GM18868 (cell line): ENCODE results near the gene FCRL2.
"Not testable (repeated sequence)": the region's sequence is repeated elsewhere in the genome, so short reads cannot be mapped to it uniquely, and the experiment has no call there.

ENCODE experiments used
- ATAC-seq: cut with Tn5 transposase; IDR thresholded peaks from one replicate; pipeline ENCODE4 v1.9.1; 2021; ENCODE audit warnings: mild to moderate bottlenecking, moderate library complexity; ENCODE audit not compliant: unreplicated experiment

The FCRL2 gene

DNA sequence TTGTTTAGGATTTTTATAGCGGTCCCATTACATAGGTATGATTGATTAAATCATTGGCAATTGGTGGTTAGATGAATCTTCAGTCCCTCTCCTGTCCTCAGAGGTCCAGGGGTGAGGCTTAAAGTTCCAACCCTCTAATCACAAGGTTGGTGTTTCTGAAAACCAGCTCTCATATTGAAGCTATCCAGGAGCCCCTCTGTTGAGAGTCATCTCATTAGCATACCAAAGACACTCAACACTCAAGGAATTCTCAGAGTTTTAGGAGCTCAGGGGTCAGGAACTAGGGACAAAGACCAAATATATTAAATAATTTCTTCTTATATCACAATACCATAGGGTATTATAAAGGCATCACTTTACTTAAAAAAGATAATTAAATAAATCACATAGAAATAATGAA, 23.3 kb downstream of the FCRL2 start:
- no peak for ATAC-seq

DNA sequence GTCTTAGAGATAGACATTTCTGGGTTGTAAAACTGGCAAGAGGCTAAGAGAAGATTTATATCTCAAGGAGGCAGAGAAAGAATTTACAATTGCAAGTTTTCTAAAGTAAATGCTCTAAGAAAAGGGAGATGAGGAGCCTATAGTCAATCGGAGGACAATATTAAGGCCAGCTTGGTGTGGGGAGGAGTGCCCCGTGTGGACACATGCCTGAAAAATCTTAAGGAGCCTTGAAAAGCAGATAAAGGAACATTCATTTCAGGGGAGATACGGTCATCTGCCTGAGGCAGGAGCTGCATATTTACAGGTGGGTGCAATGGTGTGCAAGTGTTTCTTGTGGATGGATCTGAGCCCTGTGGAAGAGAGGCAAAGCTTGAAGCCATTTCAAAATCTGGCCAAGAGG, 25.6 kb downstream of the FCRL2 start:
- no peak for ATAC-seq

DNA sequence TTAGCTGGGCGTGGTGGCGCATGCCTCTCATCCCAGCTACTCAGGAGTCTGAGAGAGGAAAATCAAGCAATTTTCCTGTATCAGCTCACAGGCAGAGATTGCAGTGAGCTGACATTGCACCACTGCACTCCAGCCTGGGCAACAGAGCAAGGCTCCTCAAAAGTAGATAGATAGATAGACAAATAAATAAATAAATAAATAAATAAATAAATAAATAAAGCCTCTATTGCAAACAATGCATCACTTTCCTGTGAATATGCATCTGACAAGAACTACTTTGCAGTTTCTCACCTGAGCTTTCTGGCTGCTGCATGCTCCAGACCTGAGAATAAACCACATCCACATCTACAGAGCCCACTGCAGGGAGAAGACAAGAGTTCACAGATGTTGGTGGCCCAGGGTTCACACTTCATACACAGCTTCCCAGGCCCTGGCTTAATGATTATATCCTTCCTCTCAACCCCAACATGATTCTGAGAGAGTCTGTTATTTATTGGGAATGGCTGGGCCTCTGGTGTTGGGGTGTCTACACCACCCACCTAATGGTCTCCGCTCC, 28.6 kb downstream of the FCRL2 start:
- no peak for ATAC-seq

DNA sequence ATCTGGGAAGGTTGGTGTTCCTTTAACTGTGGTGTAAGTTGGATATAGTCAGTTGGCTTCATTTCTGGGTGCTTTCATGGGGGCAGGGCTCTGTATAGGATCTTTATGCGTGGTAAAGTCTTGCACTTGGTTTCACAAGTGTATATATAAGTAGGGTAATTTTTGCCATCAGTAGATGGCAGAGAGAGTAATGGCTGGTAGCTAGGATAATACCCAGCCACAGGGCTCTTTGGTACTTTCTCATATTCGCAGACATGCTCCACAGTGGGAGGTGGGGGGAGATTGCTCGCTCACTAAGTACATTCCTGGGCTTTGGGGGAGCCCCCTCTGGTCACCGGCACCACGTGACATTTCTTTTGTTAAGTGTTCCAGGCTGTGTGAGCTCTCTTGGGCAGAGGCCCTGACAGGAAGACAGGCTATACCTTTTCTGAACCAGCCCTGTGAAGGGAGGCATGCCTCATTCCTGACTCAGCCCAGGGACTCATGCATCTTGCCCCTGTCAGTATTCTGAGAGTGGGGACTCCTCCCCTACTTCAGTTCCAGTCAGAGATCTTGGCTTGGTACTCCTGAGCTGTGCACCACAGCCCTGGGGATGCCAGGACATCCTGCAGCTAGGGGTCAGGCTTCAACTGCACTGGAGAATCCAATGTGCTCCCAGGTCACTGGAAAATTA, 37.6 kb downstream of the FCRL2 start:
- ATAC-seq: peak; percentile 48

DNA sequence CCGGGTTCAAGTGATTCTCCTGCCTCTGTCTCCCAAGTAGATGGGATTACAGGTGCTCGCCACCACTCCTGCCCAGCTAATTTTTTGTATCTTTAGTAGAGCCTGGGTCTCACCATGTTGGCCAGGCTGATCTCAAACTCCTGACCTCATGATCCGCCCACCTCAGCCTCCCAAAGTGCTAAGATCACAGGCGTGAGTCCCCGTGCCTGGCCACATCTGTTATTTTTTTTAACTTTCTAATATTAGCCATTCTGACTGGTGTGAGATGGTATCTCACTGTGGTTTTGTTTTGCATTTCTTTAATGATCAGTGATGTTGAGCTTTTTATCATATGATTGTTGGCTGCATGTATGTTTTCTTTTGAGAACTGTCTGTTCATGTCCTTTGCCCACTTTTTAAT, 40.9 kb downstream of the FCRL2 start:
- not testable (repeated sequence) for ATAC-seq

DNA sequence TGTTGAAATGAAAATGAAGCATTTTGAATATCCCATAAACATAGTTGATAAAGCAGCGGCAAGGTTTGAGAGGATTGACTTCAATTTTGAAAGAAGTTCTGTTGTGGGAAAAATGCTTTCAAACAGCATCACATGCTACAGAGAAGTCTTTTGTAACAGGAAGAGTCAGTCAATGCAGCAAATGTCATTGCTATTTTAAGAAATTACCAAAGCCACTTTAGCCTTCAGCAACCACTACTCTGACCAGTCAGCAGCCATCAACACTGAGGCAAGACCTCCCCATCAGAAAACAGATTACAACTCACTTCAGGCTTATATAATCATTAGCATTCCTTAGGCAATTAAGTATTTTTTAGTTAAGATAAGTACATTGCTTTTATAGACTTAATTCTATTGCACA, 42.6 kb downstream of the FCRL2 start:
- ATAC-seq: no peak

- ATAC-seq: peak; percentile 72
Observed at GRCh38 chr1:157732755-157733154, 44.2 kb downstream of the FCRL2 start.

DNA sequence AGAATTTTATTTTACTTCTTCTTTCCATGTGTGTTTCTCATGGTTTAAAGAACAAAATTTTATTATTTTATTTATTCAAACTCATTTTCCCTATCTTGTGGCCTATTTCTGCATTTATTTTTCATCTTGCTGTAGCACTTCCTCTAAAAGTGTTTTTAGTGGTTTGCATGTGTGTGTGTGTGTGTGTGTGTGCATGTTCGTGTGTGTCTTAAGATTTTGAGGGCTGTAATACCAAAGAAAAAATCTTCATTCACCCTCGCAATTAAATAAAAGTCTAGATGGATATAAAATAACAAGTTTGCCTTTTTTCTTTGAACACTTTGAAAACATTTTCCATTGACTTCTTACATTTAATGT, 51.7 kb downstream of the FCRL2 start:
- ATAC-seq: no peak

DNA sequence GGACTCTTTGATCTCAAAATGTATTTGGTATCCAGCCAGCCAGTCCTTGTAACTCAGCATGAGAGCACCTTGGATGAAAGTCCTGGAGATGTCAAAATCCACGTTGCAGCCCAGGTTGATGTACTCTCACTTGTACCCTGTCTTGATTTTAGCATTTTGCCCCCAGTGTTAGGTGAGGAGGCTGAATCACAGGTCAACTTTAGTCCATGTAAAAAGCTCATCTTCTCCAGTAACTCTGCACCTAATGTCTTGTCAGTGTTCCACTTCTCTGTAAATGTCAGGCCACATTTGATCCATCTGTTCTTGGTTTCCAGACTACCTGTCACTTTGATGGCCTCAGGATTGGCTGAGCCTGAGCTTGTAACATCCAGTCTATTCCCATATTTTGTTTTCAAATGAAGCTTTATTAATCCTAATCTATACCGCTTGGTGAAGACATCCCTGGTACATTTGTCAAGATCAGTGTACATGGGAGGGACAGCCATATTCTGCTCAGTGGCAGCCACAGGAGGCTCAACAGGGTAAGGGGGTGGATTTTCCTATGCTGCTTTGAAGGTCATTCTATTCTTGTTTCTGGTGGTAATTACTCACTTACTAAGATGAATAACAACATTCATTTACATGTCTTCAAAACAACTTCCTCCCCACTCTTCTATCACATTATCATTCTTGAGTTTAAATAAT, 52.3 kb downstream of the FCRL2 start:
- no peak for ATAC-seq

- ATAC-seq: no peak
Observed at GRCh38 chr1:157723157-157723556, 53.8 kb downstream of the FCRL2 start.

GRCh38 chr1:157721985-157722384, 54.9 kb downstream of the FCRL2 start:
- no peak for ATAC-seq

DNA sequence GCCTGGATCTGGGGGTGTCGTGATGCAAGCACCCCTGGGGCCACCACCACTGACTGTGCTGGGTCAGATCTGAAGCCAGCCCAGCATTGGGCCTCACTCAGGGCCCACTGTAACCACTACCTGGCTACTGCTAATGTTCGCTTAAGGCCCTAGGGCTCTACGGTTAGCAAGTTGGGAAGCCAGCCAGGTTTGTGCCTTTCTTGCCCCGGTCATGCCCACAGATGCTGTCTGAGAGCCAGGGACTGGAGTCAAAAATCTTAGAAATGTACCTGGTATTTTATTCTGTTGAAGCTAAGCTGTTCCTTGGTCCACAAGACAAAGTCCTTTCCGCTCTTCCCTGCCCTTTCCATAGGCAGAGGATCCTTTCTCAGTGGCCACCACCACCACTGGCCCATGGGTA, 61.2 kb downstream of the FCRL2 start:
- no peak for ATAC-seq

DNA sequence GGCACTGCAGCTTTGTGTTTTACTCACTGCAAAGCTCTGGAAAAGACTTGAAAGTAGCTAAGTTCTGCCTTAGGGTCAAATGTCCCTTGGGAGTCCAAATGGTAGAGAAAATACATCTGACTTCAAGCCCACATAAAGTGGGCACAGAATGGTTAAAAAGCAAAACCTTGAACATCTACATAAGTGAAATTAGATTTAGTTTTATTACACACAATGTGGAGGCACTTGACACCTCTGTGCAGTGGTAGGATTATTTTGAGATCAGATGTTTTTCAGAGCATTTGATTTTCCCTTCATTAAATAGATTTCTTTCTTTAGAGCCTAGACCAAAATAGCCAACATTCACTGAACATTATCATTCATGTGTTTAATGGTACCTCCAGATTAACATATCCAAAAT, 65.1 kb downstream of the FCRL2 start:
- no peak for ATAC-seq

DNA sequence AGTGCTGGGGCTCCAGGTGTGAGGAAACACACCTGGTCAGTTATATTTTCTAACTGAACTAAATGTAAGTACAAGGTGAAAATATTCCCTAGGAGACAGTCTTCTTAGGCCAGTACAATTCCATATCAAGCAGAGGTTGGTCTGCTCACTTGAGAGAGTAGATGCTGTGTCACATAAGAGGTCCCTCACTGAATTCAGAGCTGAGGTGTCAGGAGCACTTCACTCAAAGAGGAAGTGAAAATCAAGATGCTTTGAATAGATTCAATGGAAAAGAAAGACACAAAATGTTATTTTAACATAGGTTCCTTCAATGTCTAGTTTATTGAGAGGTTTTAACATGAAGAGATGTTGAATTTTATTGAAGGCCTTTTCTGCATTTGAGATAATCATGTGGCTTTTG, 72.1 kb downstream of the FCRL2 start:
- ATAC-seq: peak; percentile 77

DNA sequence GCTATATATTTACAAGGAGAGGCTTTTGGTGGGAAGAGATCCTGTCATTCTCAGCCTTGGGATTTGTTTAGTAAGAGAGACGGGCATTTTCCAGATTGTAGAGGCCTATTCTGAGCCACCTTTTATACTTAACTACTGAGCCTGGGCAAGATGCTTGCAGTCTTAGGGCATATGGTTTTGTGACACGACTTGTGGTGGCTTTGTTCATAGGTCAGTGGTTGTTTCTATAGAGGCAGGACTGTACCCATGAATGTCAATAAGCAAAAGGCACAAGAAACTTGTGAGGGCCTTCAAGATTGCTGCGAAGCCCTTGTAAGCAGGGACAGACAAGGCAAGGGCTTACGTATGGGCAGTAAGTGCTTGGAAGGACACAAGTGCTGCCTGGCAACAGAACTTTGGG, 73.0 kb downstream of the FCRL2 start:
- ATAC-seq: no peak

DNA sequence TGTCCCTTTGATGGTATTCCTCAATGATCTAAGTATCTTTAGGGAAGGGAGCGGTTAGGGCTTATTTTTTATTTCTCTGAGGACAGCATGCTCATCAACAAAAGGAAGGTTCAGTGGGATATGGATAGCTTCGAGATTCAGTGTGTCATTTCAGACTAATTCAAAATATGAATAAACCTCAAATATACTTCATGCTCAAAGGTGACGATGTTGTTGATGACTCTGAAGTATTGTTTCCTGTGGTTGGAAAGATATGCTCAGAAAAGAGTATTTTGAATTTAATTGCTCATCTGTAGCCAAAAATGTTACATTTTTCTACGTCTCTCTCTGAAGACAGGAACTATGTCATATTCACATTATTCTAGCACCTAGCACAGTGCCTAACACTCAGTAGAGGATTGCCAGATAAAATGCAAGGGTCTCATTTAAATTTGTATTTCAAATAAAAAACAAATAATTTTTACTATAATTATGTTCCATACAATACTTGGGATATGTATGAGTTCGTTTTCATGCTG, 74.6 kb downstream of the FCRL2 start:
- ATAC-seq: no peak

DNA sequence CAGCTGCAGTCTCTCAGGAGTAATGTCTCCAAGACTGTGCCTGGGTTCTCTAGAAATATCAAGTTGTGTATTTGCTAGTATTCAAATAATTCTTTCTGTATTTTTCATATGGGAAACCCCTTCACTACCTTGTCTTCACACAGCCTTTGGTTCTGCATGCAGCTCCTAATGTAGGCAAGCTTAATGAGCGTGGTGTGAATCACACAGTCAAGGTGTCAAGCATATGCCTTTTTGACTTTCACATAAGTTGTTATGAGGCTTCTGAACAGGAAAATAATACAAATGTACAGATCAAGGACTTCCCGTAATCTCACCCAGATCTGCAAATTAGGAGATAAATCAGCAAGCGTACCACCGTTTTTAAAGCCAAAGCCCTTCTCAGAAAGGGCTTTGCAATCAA, 76.2 kb downstream of the FCRL2 start, which contains the start of gene FCRL3:
Gene FCRL3, minus strand, starts transcription at position 38 of the 400 bp plus-strand sequence. CDS start 280 bp downstream, outside the sequence.
- ATAC-seq: peak; percentile 55

DNA sequence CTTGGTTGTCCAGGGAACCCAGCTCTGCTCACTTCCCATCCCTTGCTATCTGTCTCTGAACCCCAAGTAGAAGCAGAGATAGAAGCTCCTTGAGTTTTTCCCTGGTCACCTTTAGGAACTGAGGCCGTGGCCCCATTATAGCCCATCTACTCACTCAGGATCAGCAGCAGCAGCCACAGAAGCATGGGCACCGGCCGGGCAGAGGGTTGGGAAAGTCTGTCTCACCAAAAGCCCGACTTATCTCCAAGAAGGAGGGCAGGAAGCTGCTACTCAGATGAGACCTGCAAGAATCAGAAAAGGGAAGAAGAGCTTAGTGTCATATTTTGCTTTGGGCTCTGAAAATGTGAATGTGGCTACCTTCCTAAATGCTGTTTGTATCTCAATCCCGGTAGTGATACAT, 76.6 kb downstream of the FCRL2 start:
- peak; percentile 11 for ATAC-seq

DNA sequence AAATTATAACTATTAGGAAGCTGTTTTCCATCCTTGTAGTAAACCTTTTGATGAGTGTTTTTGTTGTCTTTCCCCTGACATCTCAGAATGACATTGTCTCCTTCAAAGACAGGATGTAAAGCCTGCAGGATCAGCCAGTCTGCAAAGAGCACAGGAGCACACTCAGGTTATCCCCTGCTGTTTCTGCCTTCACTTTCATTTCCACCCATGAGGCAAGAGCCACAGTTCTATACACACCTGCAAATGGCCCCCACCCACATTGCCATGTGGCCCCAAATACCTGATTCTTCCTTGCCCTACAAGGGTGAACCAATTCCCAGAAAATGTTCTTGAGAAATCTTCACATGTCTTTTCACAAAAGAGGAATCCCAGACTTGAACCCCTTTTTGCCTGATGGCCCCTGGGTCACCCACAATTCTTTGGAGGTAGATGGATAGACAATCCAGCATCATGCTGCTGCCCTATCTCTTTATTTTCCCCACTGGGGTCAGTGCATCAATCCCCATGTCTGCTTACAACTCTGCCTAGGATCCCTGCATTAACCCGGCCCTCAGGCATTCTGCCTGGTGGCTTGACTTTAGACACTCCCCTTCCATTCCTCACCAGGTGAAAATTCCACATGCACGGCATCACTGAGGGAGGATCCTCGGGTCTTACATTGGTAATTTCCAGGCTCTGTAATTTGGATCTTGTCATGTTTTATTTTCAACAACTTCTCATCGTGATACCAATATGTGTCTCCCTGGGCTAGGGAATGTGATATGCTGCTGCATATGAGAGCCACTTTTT, 79.0 kb downstream of the FCRL2 start:
- ATAC-seq: no peak

DNA sequence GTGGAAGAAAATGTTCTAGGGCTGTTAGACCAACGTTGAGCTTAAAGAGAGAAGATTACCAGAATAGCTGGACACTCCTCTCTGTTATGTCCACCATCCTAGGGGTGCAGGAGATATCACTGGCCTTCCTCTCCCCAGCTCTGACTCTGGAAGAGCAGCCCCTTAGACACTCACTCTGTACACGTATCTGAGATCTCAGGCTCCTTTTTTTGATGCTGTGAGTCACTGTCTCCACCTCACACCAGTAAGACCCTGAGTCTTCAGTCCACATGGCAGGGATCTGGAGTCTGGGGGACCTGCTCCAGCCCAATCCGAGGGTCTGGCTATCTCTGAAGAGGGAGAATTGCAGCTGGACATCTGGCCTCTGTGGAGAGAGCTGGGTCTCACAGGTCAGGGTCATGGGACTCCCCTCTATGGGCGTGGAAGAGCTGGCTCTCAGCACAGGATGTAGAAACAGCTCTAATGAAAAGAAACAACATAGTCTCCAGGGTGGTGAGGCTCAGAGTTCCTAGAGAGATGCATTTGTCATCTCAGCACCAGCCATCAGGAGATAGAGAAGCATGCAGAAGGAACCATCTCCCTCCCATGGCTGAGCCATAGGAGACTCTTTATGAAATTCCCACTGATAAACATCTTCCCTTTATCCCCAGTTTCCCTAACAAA, 79.8 kb downstream of the FCRL2 start:
- ATAC-seq: no peak
